Sigmoid colon (tissue), 7 donors: ENCODE measurements around the gene HECTD1. TPM values are rescaled to one million over a fixed set of nuclear protein-coding genes. Genes with fewer than 3 reads are reported as not detected.
A peak's percentile ranks its signal among the peaks of the same experiment; 100 is the strongest.

Experiments used
- DNase-seq: peaks from one replicate; pipeline ENCODE4 v3.0.0-alpha.2; 2019
- H3K27ac ChIP-seq, 4 donors: fragments of 200-600 bp; sonication (generic); one replicate each; pipeline ENCODE4 v1.5.1; 2016 to 2019; ENCODE audit warnings: mild to moderate bottlenecking in 1 of 4
- H3K27me3 ChIP-seq, 3 donors: fragments of 200-600 bp; sonication (generic); one replicate each; pipeline ENCODE4 v1.5.1; 2019; ENCODE audit warnings: mild to moderate bottlenecking in 1 of 3
- H3K36me3 ChIP-seq, 4 donors: fragments of 200-600 bp; sonication (generic); one replicate each; pipeline ENCODE4 v1.5.1; 2016 to 2019
- H3K4me1 ChIP-seq, 4 donors: fragments of 200-600 bp; sonication (generic); one replicate each; pipeline ENCODE4 v1.5.1; 2017 to 2019
- H3K4me3 ChIP-seq, 4 donors: fragments of 200-600 bp; sonication (generic); one replicate each; pipeline ENCODE4 v1.5.1; 2017 to 2019; ENCODE audit warnings: mild to moderate bottlenecking in 2 of 4, moderate library complexity in 1 of 4
- H3K9me3 ChIP-seq, 4 donors: fragments of 200-600 bp in 3 of 4; sonication (generic) in 3 of 4; one replicate each; pipeline versions ENCODE4 v1.5.1 to v1.6.1; 2013 to 2019
- CTCF ChIP-seq, 4 experiments: fragments of 450-650 bp in 3 of 4; fragments of 200-600 bp in 1 of 4; IDR thresholded peaks; one replicate each; pipeline ENCODE4 v1.5.1; 2016 to 2019; ENCODE audit warnings: antibody characterized with exemption in 4 of 4, mild to moderate bottlenecking in 3 of 4, moderate library complexity in 2 of 4
- EP300 ChIP-seq, 4 donors: sonication (generic); formaldehyde crosslinking; IDR thresholded peaks; one replicate each; pipeline ENCODE4 v1.6.1; 2017; ENCODE audit warnings: antibody characterized with exemption in 4 of 4
- POLR2A ChIP-seq, 2 donors: fragments of 450-650 bp; IDR thresholded peaks; one replicate each; pipeline ENCODE4 v1.6.1; 2016; ENCODE audit warnings: antibody characterized with exemption in 2 of 2, mild to moderate bottlenecking in 2 of 2, moderate library complexity in 2 of 2
- POLR2AphosphoS5 ChIP-seq, 4 donors: sonication (generic); formaldehyde crosslinking; IDR thresholded peaks; one replicate each; pipeline ENCODE4 v1.6.1; 2017; ENCODE audit warnings: antibody characterized with exemption in 4 of 4
- WGBS, 2 donors: extraction: QIAGEN DNeasy Blood & Tissue Kit; methylation state at CpG; one replicate each; pipeline ENCODE4 v1.1.7; 2013; 5-methylcytosine and 5-hydroxymethylcytosine counted together
- intact Hi-C: fragments of 100-400 bp; cut with DNase I; formaldehyde crosslinking; loops from one replicate; pipeline ENCODE4 v1.15.1; 2023
- polyA plus RNA-seq, 3 donors: library from polyadenylated mRNA; stranded (reverse); fragments of 200-250 nt; gene quantifications; one replicate each; pipeline ENCODE4 v1.2.3, GENCODE V29; 2013
- total RNA-seq, 4 donors: library from RNA; depleted of rRNA; stranded (reverse); fragments of >200 nt; gene quantifications; one replicate each; pipeline ENCODE4 v1.1.0, GENCODE V29; 2016
- donor health status: healthy with polysubstance abuse.
- donor health status: Bipolar disorder and iron deficiency.
- donor health status: healthy.

The HECTD1 gene
- total and polyA plus RNA-seq, 7 donors = 30.0 to 186 (median 152) TPM

DNA sequence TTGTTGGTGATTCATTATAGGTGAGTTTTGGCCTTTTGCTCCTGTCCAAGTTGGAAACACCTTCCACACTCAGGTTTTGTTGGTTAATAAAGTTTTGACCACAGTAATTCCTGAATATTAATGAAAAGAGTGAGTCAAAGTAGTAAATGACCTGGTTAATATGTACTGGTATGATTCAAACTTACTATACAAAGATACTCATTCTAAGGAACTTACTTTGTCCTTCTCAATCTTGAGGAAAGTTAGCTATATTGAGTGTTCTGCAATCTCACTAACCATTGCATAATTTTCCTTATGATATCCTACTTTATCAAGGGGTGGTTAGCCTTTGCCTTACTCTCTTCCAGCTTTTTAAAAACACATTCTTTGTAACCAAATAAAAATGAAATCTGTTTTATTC, 20.9 kb upstream of the HECTD1 start:
- H3K9me3 ChIP-seq = no peaks in the 10 kb centered on the region
- no peaks in the 10 kb centered on the region for H3K36me3 ChIP-seq
- intact Hi-C loops = no loop called here
- H3K27ac ChIP-seq = peak overlapping the region in 1 of 4 donors; percentile 51
- no peak for DNase-seq
- no peaks in the 10 kb centered on the region for H3K27me3 ChIP-seq
- TF ChIP-seq POLR2AphosphoS5 (IDR thresholded peaks at IDR 0.05) (no peak), POLR2A (IDR thresholded peaks at IDR 0.05) (no peak), CTCF (IDR thresholded peaks at IDR 0.05) (no peak), EP300 (IDR thresholded peaks at IDR 0.05) (no peak)
- no peaks in the 10 kb centered on the region for H3K4me1 ChIP-seq
- no peak overlapping the region for H3K4me3 ChIP-seq

- TF ChIP-seq CTCF (IDR thresholded peaks at IDR 0.05) (no peak), EP300 (IDR thresholded peaks at IDR 0.05) (no peak), POLR2AphosphoS5 (IDR thresholded peaks at IDR 0.05) (no peak), POLR2A (IDR thresholded peaks at IDR 0.05) (no peak)
- Histone ChIP-seq H3K36me3 (no peaks in the 10 kb centered on the region), H3K27me3 (no peaks in the 10 kb centered on the region), H3K9me3 (no peaks in the 10 kb centered on the region), H3K27ac (no peak overlapping the region), H3K4me1 (no peaks in the 10 kb centered on the region), H3K4me3 (no peak overlapping the region)
- intact Hi-C loops = no loop called here
- no peak for DNase-seq
- 90 to 93% methylated on average over 1 of the region's 1 CpG for WGBS, 2 donors
These were observed 17.2 kb upstream of the HECTD1 start for GRCh38 chr14:31224808-31225207.

DNA sequence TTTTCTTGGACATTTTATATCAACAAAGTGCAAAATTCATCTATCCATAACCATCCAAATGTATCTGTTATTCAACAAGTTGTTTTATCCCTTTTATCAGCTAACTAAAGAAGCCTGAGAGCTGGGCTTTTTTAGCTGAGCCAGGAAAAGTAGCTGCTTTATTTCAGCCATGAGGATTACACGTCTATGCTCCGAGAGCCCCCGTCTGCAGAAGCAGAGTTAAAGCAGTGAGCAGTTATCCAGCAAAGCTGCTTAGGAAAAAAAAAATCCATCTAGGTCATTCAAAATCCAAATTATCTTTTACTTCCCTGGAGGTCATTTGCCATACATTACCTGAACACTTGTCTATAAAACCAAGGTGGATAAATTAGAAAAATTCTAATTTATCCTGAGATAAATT, 15.7 kb upstream of the HECTD1 start:
- no peak for TF ChIP-seq EP300 (IDR thresholded peaks at IDR 0.05)
- TF ChIP-seq CTCF (IDR thresholded peaks at IDR 0.05) = no peak
- H3K27ac ChIP-seq = no peak overlapping the region
- no peak overlapping the region for H3K4me3 ChIP-seq
- H3K27me3 ChIP-seq = no peaks in the 10 kb centered on the region
- no peak for DNase-seq
- no peaks in the 10 kb centered on the region for H3K9me3 ChIP-seq
- no peaks in the 10 kb centered on the region for H3K4me1 ChIP-seq
- H3K36me3 ChIP-seq = no peaks in the 10 kb centered on the region
- intact Hi-C loops = no loop called here
- WGBS, 2 donors = 88 to 91% methylated on average over 3 of the region's 3 CpGs

DNA sequence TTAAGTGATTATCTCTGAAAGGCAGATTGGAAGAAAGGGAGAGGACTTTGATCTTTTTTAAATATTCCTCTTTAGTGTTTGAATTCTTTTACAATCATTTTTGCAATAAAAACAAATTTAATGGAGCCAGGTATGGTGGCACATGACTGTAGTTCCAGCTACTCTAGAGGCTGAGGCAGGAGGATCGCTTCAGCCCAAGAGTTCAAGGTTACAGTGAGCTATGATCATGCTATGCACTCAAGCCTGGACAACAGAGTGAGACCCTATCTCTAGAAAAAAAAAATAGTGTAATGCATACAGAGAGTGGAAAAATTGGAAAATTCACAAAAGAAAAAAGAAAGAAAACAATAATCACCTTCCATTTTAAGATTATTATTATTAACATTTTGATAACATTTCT, 15.2 kb upstream of the HECTD1 start:
- no peak for DNase-seq
- Histone ChIP-seq H3K36me3 (no peaks in the 10 kb centered on the region), H3K4me3 (no peak overlapping the region), H3K27me3 (no peaks in the 10 kb centered on the region), H3K9me3 (no peaks in the 10 kb centered on the region), H3K27ac (no peak overlapping the region), H3K4me1 (no peaks in the 10 kb centered on the region)
- TF ChIP-seq EP300 (IDR thresholded peaks at IDR 0.05) (no peak), CTCF (IDR thresholded peaks at IDR 0.05) (no peak), POLR2A (IDR thresholded peaks at IDR 0.05) (no peak), POLR2AphosphoS5 (IDR thresholded peaks at IDR 0.05) (no peak)
- 74 to 94% methylated on average over 1 of the region's 1 CpG for WGBS, 2 donors
- intact Hi-C loops = no loop called here

DNA sequence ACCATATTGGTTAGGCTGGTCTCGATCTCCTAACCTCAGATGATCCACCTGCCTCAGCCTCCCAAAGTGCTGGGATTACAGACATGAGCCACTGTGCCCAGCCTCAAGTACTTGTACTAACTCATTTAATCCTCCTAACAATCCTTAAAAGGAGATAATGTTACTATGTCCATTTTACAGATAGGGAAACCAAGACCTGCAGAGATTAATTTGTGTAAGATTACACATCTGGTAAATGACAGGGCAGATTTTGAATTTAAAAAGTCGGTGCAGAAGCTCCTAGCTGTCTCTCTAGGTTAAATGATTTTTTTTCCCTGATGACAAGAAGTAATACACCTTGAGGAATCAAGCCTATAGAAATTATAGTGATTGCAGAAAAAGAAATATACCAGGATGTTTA, 13.7 kb upstream of the HECTD1 start:
- TF ChIP-seq CTCF (IDR thresholded peaks at IDR 0.05) (no peak), EP300 (IDR thresholded peaks at IDR 0.05) (no peak), POLR2A (IDR thresholded peaks at IDR 0.05) (no peak), POLR2AphosphoS5 (IDR thresholded peaks at IDR 0.05) (no peak)
- H3K4me1 ChIP-seq = no peaks in the 10 kb centered on the region
- H3K9me3 ChIP-seq = no peaks in the 10 kb centered on the region
- H3K27ac ChIP-seq = no peak overlapping the region
- intact Hi-C loops = no loop called here
- H3K27me3 ChIP-seq = no peaks in the 10 kb centered on the region
- no peak overlapping the region for H3K4me3 ChIP-seq
- no peaks in the 10 kb centered on the region for H3K36me3 ChIP-seq
- no peak for DNase-seq
- WGBS, 2 donors = 93 to 99% methylated on average over 2 of the region's 2 CpGs
